Activated T-helper 1 cell treated with Interleukin-2 at 50 U/mL for 16 hours (primary cell): ENCODE measurements around the gene ABCC3.

Source experiments
- DNase-seq: peaks from one replicate; pipeline ENCODE4 v3.0.0-alpha.2; 2020; ENCODE audit warnings: low read depth

Gene ABCC3

GRCh38 chr17:50684612-50685333, 50.1 kb downstream of the ABCC3 start:
- DNase-seq: no peak

GRCh38 chr17:50685334-50685665, 50.6 kb downstream of the ABCC3 start:
- no peak for DNase-seq

- no peak for DNase-seq
These were observed 51.2 kb downstream of the ABCC3 start for GRCh38 chr17:50685691-50686493.

GRCh38 chr17:50686494-50687199, 52.0 kb downstream of the ABCC3 start:
- no peak for DNase-seq

- no peak for DNase-seq
These were observed 52.8 kb downstream of the ABCC3 start for GRCh38 chr17:50687200-50688066.

- DNase-seq: no peak
These were observed 53.6 kb downstream of the ABCC3 start for GRCh38 chr17:50688245-50688644.

- no peak for DNase-seq
These were observed 54.6 kb downstream of the ABCC3 start for GRCh38 chr17:50689251-50689650.

GRCh38 chr17:50689956-50690886, 55.5 kb downstream of the ABCC3 start:
- no peak for DNase-seq

- DNase-seq: no peak
These were observed 56.3 kb downstream of the ABCC3 start for GRCh38 chr17:50690887-50691549.

GRCh38 chr17:50691550-50692447, 57.1 kb downstream of the ABCC3 start:
- no peak for DNase-seq

- no peak for DNase-seq
These were observed 57.9 kb downstream of the ABCC3 start for GRCh38 chr17:50692448-50693035.

- no peak for DNase-seq
These were observed 58.5 kb downstream of the ABCC3 start for GRCh38 chr17:50693036-50693682.

GRCh38 chr17:50696365-50696879, 61.7 kb downstream of the ABCC3 start:
- DNase-seq: no peak

GRCh38 chr17:50697062-50697461, 62.4 kb downstream of the ABCC3 start:
- no peak for DNase-seq

- no peak for DNase-seq
These were observed 63.1 kb downstream of the ABCC3 start for GRCh38 chr17:50697663-50698272.

GRCh38 chr17:50699410-50699809, 64.7 kb downstream of the ABCC3 start:
- no peak for DNase-seq

GRCh38 chr17:50703162-50703561, 68.5 kb downstream of the ABCC3 start:
- no peak for DNase-seq
